ENCODE measurements around the gene ZNF76.

GRCh38 chr6:35343092-35343834 is 83.7 kb downstream of the ZNF76 start:
- TF ChIP-seq CTCF (IDR thresholded peaks at IDR 0.05) (no peak), SIN3A (IDR thresholded peaks at IDR 0.05; ENCODE audit: borderline replicate concordance, low read depth, low read length) (no peak), GABPA (IDR thresholded peaks at IDR 0.05; ENCODE audit: low read depth) (no peak), REST (IDR thresholded peaks at IDR 0.05; ENCODE audit: low read depth, low read length) (no peak), USF2 (IDR thresholded peaks at IDR 0.05; ENCODE audit: borderline replicate concordance, low read depth, low read length) (no peak), MXI1 (IDR thresholded peaks at IDR 0.05; ENCODE audit: low read depth, low read length) (no peak; the same call in 1 of the 2 replicates), PBX3 (IDR thresholded peaks at IDR 0.05) (no peak)

Measured in SK-N-SH (cell line).